Measurements from ENCODE around the gene DNAJB8.

DNA sequence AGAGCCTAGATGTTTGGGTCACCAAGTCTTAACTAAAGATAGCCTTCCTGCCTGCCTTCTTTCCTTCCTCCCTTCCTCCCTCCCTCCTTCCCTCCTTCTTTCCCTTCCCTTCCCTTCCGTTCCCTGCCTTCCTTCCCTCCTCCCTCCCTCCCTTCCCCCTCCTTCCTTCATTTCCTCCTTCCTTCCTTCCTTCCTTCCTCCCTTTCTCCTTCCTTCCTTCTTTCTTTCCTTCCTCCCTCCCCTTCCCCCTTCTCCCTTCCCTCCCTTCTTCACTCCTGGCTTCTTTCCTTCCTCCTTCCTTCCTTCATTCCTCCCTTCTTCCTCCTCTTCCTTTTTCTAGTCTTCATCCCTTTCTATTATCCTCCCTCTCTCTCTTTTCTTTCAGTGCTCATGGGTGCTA lies 2.0 kb downstream of the DNAJB8 start:
- TF ChIP-seq POLR2A (IDR thresholded peaks at IDR 0.05; ENCODE audit: extremely low read depth, insufficient read length) = no peak
- no peak for TF ChIP-seq CTCF (IDR thresholded peaks at IDR 0.05; ENCODE audit: low read depth, low read length)
- TF ChIP-seq, protein P1, sequence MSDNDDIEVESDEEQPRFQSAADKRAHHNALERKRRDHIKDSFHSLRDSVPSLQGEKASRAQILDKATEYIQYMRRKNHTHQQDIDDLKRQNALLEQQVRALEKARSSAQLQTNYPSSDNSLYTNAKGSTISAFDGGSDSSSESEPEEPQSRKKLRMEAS (IDR thresholded peaks at IDR 0.05; ENCODE audit: low read depth, low read length) = no peak
- TF ChIP-seq MYC (IDR thresholded peaks at IDR 0.05; ENCODE audit: low read depth, low read length) = no peak

Data from NB4 (cell line).